Kidney (tissue), 14 donors: ENCODE measurements around the gene TMEM239. TPM values are rescaled to one million over a fixed set of nuclear protein-coding genes. Genes with fewer than 3 reads are reported as not detected.

ENCODE experiments used
- DNase-seq, 5 donors: peaks; one replicate each; pipeline ENCODE4 v3.0.0-alpha.2; 2013 to 2020
- FAIRE-seq: peaks from 2 replicates; lab custom pipeline; 2012; peaks lifted over from hg19 to GRCh38; lab: Jason Lieb, UNC
- H3K27ac ChIP-seq, 2 donors: one replicate each; pipeline ENCODE4 v1.7.0; 2013; ENCODE audit warnings: low read depth in 2 of 2, low read length in 2 of 2, inconsistent platforms in 1 of 2
- H3K27me3 ChIP-seq: one replicate; pipeline ENCODE4 v1.7.1; 2013; ENCODE audit warnings: low read length, inconsistent platforms; ENCODE audit not compliant: control insufficient read depth, insufficient read depth
- H3K36me3 ChIP-seq, 3 donors: one replicate each; pipeline versions ENCODE4 v1.7.0 to v1.7.1; 2013; ENCODE audit warnings: low read length in 3 of 3, control low read depth in 1 of 3, inconsistent platforms in 1 of 3; ENCODE audit not compliant: insufficient read depth in 3 of 3, control insufficient read depth in 2 of 3
- H3K4me1 ChIP-seq, 3 donors: one replicate each; pipeline versions ENCODE4 v1.7.0 to v1.7.1; 2013; ENCODE audit warnings: low read length in 3 of 3, inconsistent platforms in 1 of 3, low read depth in 1 of 3; ENCODE audit not compliant: control insufficient read depth in 2 of 3, insufficient read depth in 2 of 3
- H3K4me3 ChIP-seq, 3 donors: one replicate each; pipeline versions ENCODE4 v1.7.0 to v1.8.1; 2013; ENCODE audit warnings: low read length in 3 of 3, control low read depth in 1 of 3, inconsistent platforms in 1 of 3
- H3K9ac ChIP-seq, 3 donors: one replicate each; pipeline versions ENCODE4 v1.7.0 to v1.7.1; 2013; ENCODE audit warnings: low read length in 3 of 3, control low read depth in 1 of 3, inconsistent platforms in 1 of 3
- H3K9me3 ChIP-seq, 3 donors: one replicate each; pipeline versions ENCODE4 v1.7.0 to v1.7.1; 2013; ENCODE audit warnings: low read length in 3 of 3, control low read depth in 1 of 3, inconsistent platforms in 1 of 3; ENCODE audit not compliant: control insufficient read depth in 2 of 3, insufficient read depth in 1 of 3
- intact Hi-C: fragments of 100-400 bp; cut with DNase I; formaldehyde crosslinking; loops from one replicate; pipeline ENCODE4 v1.11.1; 2022
- polyA plus RNA-seq: library from polyadenylated mRNA; stranded (reverse); fragments of 350-450 nt; fragmentation: Illumina TruSeq; extraction: RNeasy Lipid Tissue Mini Kit (QIAGEN cat#74804); gene quantifications from one replicate; pipeline ENCODE4 v1.2.3, GENCODE V29; 2014; ENCODE audit warnings: low read depth, low replicate concordance; ENCODE audit not compliant: insufficient read depth
- total RNA-seq: library from RNA; stranded (reverse); fragmentation: NEBNext Ultra II Directional; extraction: Animal tissue kit (Norgen Biotek cat#: 25700); gene quantifications from one replicate; pipeline ENCODE4 v1.2.1, GENCODE V29; 2021
- TF ChIP-seq, protein P1 (sequence below): IDR thresholded peaks from 3 replicates; pipeline ENCODE4 v1.5.1; 2012; ENCODE audit warnings: mild to moderate bottlenecking, moderate library complexity, borderline replicate concordance; ENCODE audit not compliant: insufficient read depth; ENCODE audit errors: extremely low read depth
- donor health status: control.
- donor health status: control.
- donor health status: control.
- donor health status: control.
- donor health status: control.
- donor health status: DM: yes; HTN: yes; CAD: no.
- donor health status: Normal renal cell carcinoma (clear cell type).

Gene TMEM239
- total and polyA plus RNA-seq, 2 donors from 2014 or later: not detected

DNA sequence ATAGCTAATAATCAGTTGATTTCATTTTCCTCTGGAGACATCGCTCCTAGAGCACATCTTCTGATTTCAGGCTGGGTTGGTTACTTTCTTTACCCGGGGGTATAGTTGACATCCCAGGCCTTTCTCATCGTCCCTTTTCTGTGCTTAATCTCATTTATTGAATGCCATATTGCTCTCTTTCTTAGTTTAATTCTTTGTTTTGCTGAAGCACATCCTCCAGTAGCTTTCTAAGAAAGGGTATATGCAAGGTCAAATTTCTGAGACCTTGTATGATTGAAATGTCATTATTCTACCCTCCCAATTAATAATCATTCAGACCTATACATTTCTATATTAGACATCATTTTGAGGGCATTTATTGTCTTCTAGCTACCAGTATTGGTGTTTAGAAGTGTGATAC is 4.0 kb upstream of the TMEM239 start:
- no peaks in the 10 kb centered on the region for H3K27me3 ChIP-seq
- H3K27ac ChIP-seq: no peak overlapping the region
- no peak overlapping the region for H3K9ac ChIP-seq

DNA sequence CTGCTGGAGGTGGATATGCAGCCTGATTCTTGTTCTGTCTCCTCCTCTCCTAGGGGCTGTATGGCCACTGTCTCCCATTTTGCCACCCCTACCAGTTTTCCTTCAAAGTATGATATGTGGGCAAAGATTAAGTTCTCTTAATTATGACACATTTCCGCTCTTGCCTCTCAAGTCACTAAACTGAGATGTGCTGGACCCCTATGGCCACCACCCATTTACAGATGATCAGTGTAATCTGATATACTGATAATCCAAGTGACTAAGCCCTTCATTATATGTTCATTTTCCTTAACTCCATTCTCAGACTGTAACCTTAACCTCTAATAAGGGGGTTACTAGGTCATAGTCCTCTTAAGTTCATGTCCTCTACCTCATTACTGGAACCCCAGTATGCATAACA is 2.1 kb upstream of the TMEM239 start:
- Histone ChIP-seq H3K4me3 (no peak overlapping the region), H3K9ac (no peak overlapping the region), H3K9me3 (peaks cover 0 to 5% (median 3%) of the 10 kb centered on the region in 3 donors), H3K36me3 (no peaks in the 10 kb centered on the region), H3K27me3 (no peaks in the 10 kb centered on the region), H3K27ac (no peak overlapping the region), H3K4me1 (no peaks in the 10 kb centered on the region)
- intact Hi-C loops: no loop called here
- DNase-seq (peak in 1 of 5 donors; percentile 20), FAIRE-seq (no peak)
- TF ChIP-seq, protein P1, sequence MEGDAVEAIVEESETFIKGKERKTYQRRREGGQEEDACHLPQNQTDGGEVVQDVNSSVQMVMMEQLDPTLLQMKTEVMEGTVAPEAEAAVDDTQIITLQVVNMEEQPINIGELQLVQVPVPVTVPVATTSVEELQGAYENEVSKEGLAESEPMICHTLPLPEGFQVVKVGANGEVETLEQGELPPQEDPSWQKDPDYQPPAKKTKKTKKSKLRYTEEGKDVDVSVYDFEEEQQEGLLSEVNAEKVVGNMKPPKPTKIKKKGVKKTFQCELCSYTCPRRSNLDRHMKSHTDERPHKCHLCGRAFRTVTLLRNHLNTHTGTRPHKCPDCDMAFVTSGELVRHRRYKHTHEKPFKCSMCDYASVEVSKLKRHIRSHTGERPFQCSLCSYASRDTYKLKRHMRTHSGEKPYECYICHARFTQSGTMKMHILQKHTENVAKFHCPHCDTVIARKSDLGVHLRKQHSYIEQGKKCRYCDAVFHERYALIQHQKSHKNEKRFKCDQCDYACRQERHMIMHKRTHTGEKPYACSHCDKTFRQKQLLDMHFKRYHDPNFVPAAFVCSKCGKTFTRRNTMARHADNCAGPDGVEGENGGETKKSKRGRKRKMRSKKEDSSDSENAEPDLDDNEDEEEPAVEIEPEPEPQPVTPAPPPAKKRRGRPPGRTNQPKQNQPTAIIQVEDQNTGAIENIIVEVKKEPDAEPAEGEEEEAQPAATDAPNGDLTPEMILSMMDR: no peak

More for the DNA sequence above, 4.0 kb upstream of the TMEM239 start:
- Histone ChIP-seq H3K4me1 (no peaks in the 10 kb centered on the region), H3K9me3 (peaks cover 0 to 5% (median 3%) of the 10 kb centered on the region in 3 donors), H3K4me3 (no peak overlapping the region), H3K36me3 (no peaks in the 10 kb centered on the region)
- intact Hi-C loops: no loop called here
- DNase-seq (no peak), FAIRE-seq (no peak)
- TF ChIP-seq, protein P1: no peak

DNA sequence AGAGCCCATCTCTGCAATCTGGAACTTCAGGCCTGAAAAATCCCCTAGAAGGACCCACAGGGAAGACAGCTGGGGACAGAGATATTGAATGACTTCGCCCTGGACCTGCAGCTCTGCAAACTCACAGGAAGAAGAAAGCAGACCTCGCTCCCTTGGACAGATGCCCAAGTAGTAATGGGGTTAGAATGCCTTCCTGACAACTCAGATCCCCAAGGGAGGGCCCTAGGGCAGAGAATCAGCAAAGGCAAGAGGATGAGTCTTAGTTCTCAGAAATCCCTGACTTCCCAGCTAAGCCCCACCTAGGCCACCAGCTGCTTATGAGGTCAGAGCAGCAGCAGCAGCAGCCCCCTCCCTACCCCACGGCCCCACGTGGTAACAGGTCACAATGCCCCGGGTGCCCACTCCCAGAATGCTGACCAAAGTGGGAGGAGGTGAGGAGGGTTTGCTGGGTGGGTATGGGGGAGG is 1.5 kb upstream of the TMEM239 start, which contains the start of gene C20orf141:
TSS of gene C20orf141 (plus strand) at position 401 of the 465 bp plus-strand sequence. CDS start 198 bp downstream, outside the sequence.
- Histone ChIP-seq H3K9ac (no peak within 1 kb of the TSS), H3K27ac (no peak within 1 kb of the TSS), H3K36me3 (no peaks in the 10 kb centered on the region), H3K4me3 (no peak within 1 kb of the TSS), H3K4me1 (no peaks in the 10 kb centered on the region), H3K9me3 (peaks cover 0 to 5% (median 3%) of the 10 kb centered on the region in 3 donors), H3K27me3 (no peaks in the 10 kb centered on the region)
- TF ChIP-seq, protein P1: no peak
- DNase-seq (peak; percentile 32 to 80 (median 49)), FAIRE-seq (no peak)
- intact Hi-C loops: no loop called here
